IMR-90 (cell line): Measurements from ENCODE around the gene C20orf202.

Experiments
- CEBPB ChIP-seq: IDR thresholded peaks from 2 replicates; pipeline ENCODE4 v1.6.1; 2012; ENCODE audit warnings: low read depth, low read length, improper control_type of control experiment
- CHD1 ChIP-seq: IDR thresholded peaks from 2 replicates; pipeline ENCODE4 v1.6.1; 2012; ENCODE audit warnings: low read depth, low read length, improper control_type of control experiment
- FOS ChIP-seq: fragments of 150-350 bp; IDR thresholded peaks from 2 replicates; pipeline ENCODE4 v1.6.1; 2016; ENCODE audit warnings: low read depth, low read length
- MAFK ChIP-seq: IDR thresholded peaks from 2 replicates; pipeline ENCODE4 v1.6.1; 2012; ENCODE audit warnings: low read depth, low read length, improper control_type of control experiment
- MAZ ChIP-seq: IDR thresholded peaks from 2 replicates; pipeline ENCODE4 v1.6.1; 2012; ENCODE audit warnings: low read depth, mild to moderate bottlenecking, low read length, improper control_type of control experiment, moderate library complexity, borderline replicate concordance
- NFE2L2 ChIP-seq: fragments of 150-350 bp; IDR thresholded peaks from 2 replicates; pipeline ENCODE4 v1.6.1; 2016; ENCODE audit warnings: low read depth, mild to moderate bottlenecking, low read length
- POLR2A ChIP-seq: IDR thresholded peaks from 2 replicates; pipeline ENCODE4 v1.6.1; 2012; ENCODE audit warnings: mild to moderate bottlenecking, low read depth, low read length
- RCOR1 ChIP-seq: IDR thresholded peaks from 2 replicates; pipeline ENCODE4 v1.6.1; 2012; ENCODE audit warnings: mild to moderate bottlenecking, low read length, improper control_type of control experiment; ENCODE audit not compliant: insufficient replicate concordance
- SMC3 ChIP-seq: fragments of 150-350 bp; IDR thresholded peaks from 2 replicates; pipeline ENCODE4 v1.6.1; 2016; ENCODE audit warnings: low read depth, mild to moderate bottlenecking, antibody characterized with exemption, low read length, moderate library complexity
- TF ChIP-seq, protein P1 (sequence below): conservative IDR thresholded peaks from 2 replicates; pipeline ENCODE4 v1.5.1; 2012; ENCODE audit warnings: mild to moderate bottlenecking, low read depth, low read length, improper control_type of control experiment
- TF ChIP-seq, protein P2 (sequence below): fragments of 150-350 bp; IDR thresholded peaks from 2 replicates; pipeline ENCODE4 v1.6.1; 2016; ENCODE audit warnings: low read depth, mild to moderate bottlenecking, low read length, moderate library complexity, borderline replicate concordance
- TF ChIP-seq, protein P3 (sequence below): fragments of 150-350 bp; IDR thresholded peaks from 2 replicates; pipeline ENCODE4 v1.6.1; 2017; ENCODE audit warnings: mild to moderate bottlenecking, antibody characterized with exemption, low read length, low read depth

DNA sequence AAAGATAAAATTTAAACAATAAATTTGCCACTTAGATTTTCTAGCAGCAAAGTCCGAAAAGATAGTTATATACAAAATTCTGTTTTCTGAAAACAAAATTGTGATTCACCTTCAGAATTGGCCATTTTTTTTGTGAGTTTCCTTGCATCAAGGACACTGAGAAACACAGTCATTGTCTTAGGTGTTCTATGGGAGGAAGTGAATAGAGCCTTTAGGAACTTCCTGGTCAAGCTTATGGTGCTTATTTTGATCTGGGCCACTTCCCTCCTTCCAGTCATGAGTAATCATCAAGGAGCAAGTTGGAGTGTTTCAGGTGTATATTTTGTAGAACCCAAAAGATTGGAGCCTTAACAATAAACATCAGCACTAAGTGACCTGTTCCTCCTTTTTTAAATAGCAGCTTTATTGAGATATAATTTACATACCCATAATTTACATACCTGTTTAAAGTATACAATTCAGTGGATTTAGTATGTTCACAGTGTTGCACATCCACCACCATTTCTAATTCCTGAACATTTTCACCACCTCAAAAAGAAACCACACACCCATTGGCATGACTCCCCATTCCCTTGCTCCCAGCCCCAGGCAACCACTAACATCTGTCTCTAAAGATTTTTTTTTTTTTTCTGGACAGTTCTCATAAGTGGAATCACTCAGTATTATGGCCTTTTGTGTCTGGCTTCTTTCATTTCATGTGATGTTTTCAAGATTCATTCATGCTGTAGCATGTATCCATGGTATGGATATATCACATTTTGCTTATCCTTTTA is 36.1 kb upstream of the C20orf202 start:
- TF ChIP-seq CHD1 (no peak), RCOR1 (no peak), POLR2A (no peak), SMC3 (no peak), MAZ (no peak), CEBPB (no peak), NFE2L2 (no peak), MAFK (no peak), FOS (no peak)
- TF ChIP-seq, protein P1, sequence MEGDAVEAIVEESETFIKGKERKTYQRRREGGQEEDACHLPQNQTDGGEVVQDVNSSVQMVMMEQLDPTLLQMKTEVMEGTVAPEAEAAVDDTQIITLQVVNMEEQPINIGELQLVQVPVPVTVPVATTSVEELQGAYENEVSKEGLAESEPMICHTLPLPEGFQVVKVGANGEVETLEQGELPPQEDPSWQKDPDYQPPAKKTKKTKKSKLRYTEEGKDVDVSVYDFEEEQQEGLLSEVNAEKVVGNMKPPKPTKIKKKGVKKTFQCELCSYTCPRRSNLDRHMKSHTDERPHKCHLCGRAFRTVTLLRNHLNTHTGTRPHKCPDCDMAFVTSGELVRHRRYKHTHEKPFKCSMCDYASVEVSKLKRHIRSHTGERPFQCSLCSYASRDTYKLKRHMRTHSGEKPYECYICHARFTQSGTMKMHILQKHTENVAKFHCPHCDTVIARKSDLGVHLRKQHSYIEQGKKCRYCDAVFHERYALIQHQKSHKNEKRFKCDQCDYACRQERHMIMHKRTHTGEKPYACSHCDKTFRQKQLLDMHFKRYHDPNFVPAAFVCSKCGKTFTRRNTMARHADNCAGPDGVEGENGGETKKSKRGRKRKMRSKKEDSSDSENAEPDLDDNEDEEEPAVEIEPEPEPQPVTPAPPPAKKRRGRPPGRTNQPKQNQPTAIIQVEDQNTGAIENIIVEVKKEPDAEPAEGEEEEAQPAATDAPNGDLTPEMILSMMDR = no peak
- TF ChIP-seq, protein P2, sequence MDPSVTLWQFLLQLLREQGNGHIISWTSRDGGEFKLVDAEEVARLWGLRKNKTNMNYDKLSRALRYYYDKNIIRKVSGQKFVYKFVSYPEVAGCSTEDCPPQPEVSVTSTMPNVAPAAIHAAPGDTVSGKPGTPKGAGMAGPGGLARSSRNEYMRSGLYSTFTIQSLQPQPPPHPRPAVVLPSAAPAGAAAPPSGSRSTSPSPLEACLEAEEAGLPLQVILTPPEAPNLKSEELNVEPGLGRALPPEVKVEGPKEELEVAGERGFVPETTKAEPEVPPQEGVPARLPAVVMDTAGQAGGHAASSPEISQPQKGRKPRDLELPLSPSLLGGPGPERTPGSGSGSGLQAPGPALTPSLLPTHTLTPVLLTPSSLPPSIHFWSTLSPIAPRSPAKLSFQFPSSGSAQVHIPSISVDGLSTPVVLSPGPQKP = no peak
- TF ChIP-seq, protein P3, sequence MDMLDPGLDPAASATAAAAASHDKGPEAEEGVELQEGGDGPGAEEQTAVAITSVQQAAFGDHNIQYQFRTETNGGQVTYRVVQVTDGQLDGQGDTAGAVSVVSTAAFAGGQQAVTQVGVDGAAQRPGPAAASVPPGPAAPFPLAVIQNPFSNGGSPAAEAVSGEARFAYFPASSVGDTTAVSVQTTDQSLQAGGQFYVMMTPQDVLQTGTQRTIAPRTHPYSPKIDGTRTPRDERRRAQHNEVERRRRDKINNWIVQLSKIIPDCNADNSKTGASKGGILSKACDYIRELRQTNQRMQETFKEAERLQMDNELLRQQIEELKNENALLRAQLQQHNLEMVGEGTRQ = no peak
